IPS-NIHi7 (cell line): ENCODE measurements around the gene SLC2A4RG.

Experiments used
- DNase-seq: peaks from one replicate; pipeline ENCODE4 v3.0.0; 2012; ENCODE audit warnings: mixed read lengths; ENCODE audit errors: extremely low spot score

The SLC2A4RG gene

DNA sequence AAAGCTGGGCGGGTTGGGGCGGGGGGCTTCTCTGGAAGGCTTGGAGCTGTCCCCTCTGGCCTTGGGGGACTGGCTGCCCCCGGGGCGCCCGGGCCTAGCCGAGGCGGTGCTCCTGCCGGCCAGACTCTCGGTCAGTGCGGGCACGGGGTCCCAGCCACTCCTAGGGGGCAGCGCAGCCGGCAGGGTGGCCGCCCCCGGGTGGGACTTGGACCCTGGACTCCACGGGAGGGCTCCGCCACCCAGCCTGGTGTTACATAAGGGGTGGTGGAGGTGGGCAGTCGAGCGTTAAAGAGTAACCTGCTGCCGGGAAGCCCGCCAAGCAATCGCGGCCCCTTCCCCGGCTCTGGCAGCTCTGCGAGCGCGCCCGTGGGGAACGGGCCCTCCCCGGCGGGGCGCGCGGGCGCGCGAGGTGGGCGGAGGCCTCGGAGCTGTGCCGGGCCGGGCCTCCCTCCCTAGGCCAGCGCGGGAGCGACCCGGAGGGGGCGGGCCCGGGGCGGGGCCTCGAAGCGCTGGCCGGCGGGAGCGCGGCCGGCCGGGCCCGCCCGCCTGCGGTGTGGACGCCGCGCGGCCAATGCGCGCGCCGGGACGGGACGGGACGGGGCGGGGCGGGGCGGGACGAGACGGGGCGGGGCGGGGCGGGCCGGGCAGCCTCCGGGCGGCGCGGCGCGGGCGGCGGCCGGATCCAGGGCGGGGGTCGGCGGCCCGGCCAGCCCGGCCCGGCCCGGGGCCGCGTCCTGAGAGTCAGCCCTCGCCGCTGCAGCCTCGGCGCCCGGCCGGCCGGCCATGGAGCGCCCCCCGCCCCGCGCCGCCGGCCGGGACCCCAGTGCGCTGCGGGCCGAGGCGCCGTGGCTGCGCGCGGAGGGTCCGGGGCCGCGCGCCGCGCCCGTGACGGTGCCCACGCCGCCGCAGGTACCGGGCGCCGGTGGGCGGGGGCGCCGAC is at the start of gene SLC2A4RG:
Gene SLC2A4RG (plus strand): TSS at position 647 of the 940 bp plus-strand sequence. CDS start 137 bp downstream, at position 784.
- DNase-seq = peak; percentile 97

- no peak for DNase-seq
Measured at GRCh38 chr20:63690003-63690897, 49.3 kb upstream of the SLC2A4RG start.

- no peak for DNase-seq
Measured at GRCh38 chr20:63690898-63691710, 48.5 kb upstream of the SLC2A4RG start.

DNA sequence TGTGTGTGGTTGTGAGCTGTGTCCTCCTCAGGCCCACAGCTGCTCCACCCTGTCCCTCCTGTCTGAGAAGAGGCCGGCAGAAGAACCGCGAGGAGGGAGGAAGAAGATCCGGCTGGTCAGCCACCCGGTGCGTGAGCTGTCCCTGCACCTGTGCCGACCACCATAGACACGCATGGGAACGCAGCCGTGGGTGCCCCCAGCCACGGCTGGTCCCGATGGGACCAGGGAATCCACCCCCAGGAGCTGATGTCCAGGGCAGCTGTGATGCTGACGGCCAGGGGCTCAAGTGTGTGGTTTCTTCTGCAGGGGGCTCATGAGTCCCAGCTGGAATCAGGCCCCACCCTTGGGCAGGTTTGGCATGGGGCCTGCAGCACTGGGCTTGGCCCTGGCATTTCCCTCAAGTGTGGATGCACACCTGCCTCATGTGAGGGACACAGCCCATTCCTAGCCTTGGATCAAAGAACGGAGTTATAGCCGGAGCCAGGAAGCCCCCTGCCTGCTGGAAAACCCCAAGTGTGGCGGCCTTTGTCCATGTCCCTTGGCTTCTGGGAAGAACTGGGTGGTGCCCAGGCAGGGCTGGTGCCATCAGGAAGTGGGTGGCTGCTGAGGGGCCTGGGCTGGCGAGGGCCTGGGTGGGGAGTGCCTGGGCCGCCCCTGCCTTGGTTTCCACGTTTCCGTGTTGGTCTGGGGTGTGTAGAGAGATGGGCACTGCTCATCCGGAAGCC is 47.7 kb upstream of the SLC2A4RG start:
- DNase-seq = no peak

DNA sequence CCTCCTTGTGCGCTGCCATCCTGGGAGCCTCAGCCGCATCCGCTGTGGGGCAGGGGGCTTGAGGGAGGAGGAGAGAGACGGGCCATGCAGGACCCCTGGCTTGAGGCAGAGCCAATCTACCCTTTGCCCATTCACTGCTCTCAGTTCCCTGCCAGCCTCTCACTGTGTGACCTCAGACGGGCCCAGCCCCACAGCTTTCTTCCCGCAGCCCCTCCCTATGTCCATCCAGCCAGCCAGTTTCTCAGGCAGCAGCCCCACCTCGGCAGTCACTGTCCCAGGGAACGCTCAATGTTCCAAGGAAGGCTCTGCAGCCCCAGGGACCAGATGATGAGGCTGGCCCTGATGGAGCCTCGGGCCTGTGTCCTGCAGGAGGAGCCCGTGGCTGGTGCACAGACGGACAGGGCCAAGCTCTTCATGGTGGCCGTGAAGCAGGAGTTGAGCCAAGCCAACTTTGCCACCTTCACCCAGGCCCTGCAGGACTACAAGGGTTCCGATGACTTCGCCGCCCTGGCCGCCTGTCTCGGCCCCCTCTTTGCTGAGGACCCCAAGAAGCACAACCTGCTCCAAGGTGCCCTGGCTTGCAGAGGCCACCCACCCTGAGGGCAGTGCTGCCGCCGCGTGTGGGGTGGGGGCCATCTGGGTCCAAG is 47.0 kb upstream of the SLC2A4RG start:
- DNase-seq = no peak

DNA sequence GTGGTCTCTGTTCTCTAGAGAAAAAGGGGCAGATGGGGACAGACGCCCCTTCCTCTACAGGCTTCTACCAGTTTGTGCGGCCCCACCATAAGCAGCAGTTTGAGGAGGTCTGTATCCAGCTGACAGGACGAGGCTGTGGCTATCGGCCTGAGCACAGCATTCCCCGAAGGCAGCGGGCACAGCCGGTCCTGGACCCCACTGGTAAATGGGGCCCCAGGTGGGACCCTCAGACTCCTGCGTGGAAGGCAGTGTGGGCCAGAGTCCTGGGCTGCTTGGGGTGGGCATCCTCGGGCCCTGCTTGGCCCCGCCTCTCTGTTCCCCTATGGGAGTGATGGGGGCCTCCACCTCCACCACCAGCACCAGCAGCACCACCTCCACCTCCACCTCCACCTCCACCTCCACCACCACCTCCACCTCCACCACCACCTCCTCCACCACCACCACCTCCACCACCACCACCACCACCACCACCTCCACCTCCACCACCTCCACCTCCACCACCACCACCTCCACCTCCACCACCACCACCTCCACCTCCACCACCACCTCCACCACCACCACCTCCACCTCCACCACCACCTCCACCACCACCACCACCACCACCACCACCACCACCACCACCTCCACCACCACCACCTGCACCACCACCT is 46.4 kb upstream of the SLC2A4RG start:
- no peak for DNase-seq

GRCh38 chr20:63693733-63694583 is 45.6 kb upstream of the SLC2A4RG start:
- DNase-seq = no peak

- DNase-seq = no peak
Measured at GRCh38 chr20:63694584-63695423, 44.8 kb upstream of the SLC2A4RG start.

DNA sequence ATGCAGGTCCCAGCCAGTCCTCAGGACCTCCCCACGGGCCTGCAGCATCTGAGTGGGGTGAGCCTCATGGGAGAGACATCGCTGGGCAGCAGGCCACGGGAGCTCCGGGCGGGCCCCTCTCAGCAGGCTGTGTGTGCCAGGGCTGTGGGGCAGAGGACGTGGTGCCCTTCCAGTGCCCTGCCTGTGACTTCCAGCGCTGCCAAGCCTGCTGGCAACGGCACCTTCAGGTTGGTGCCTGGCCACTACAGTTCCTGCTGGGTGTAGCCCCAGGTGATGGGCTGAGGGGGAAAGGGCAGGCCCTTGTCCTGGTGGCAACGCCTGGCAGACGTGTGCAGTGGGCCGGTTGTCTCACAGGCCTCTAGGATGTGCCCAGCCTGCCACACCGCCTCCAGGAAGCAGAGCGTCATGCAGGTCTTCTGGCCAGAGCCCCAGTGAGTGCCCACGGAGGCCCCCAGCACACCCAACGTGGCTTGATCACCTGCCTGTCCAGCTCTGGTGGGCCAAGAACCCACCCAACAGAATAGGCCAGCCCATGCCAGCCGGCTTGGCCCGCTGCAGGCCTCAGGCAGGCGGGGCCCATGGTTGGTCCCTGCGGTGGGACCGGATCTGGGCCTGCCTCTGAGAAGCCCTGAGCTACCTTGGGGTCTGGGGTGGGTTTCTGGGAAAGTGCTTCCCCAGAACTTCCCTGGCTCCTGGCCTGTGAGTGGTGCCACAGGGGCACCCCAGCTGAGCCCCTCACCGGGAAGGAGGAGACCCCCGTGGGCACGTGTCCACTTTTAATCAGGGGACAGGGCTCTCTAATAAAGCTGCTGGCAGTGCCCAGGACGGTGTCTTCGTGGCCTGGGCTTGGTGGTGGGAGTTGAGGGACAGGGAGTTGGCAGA is 43.9 kb upstream of the SLC2A4RG start:
- no peak for DNase-seq

DNA sequence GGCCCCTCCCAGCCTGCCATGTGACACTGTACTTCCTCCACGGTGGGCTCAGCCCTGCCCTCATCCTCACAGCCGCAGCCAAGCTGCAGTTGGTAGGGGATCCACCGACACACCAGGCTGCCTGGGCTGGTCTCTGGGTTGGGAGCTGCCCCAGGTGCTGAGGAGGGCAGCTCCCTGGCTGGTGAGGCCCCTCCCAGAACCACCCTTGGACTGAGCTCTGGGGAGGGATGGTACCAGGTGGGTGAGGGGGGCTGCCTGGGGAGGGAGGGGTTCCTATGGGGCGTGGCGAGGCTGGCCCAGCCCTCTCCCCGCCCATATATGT is 43.3 kb upstream of the SLC2A4RG start:
- peak; percentile 92 for DNase-seq

DNA sequence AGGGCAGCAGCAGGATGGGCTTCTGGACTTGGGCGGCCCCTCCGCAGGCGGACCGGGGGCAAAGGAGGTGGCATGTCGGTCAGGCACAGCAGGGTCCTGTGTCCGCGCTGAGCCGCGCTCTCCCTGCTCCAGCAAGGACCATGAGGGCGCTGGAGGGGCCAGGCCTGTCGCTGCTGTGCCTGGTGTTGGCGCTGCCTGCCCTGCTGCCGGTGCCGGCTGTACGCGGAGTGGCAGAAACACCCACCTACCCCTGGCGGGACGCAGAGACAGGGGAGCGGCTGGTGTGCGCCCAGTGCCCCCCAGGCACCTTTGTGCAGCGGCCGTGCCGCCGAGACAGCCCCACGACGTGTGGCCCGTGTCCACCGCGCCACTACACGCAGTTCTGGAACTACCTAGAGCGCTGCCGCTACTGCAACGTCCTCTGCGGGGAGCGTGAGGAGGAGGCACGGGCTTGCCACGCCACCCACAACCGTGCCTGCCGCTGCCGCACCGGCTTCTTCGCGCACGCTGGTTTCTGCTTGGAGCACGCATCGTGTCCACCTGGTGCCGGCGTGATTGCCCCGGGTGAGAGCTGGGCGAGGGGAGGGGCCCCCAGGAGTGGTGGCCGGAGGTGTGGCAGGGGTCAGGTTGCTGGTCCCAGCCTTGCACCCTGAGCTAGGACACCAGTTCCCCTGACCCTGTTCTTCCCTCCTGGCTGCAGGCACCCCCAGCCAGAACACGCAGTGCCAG is 42.8 kb upstream of the SLC2A4RG start, which contains the start of gene TNFRSF6B:
Gene TNFRSF6B (plus strand): TSS at position 25 of the 729 bp plus-strand sequence. CDS start 116 bp downstream, at position 141.
- DNase-seq = no peak

DNA sequence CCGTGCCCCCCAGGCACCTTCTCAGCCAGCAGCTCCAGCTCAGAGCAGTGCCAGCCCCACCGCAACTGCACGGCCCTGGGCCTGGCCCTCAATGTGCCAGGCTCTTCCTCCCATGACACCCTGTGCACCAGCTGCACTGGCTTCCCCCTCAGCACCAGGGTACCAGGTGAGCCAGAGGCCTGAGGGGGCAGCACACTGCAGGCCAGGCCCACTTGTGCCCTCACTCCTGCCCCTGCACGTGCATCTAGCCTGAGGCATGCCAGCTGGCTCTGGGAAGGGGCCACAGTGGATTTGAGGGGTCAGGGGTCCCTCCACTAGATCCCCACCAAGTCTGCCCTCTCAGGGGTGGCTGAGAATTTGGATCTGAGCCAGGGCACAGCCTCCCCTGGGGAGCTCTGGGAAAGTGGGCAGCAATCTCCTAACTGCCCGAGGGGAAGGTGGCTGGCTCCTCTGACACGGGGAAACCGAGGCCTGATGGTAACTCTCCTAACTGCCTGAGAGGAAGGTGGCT is 42.2 kb upstream of the SLC2A4RG start:
- DNase-seq = no peak

GRCh38 chr20:63697868-63698545 is 41.6 kb upstream of the SLC2A4RG start:
- DNase-seq = no peak

GRCh38 chr20:63698739-63699465 is 40.7 kb upstream of the SLC2A4RG start:
- DNase-seq = peak; percentile 66
